Thoracic aorta (tissue), 2 donors: ENCODE results near the gene LHX6. TPM values are rescaled to one million over a fixed set of nuclear protein-coding genes. Genes with fewer than 3 reads are reported as not detected.

ENCODE experiments used
- ATAC-seq: fragments of 150-250 bp; one replicate; pipeline ENCODE4 v1.8.0; 2017; ENCODE audit warnings: low read depth; ENCODE audit not compliant: insufficient number of reproducible peaks, low FRiP score
- DNase-seq: peaks from one replicate; pipeline ENCODE4 v3.0.0-alpha.2; 2020; ENCODE audit warnings: low spot score
- H3K27ac ChIP-seq, 2 donors: fragments of 200-600 bp; sonication (generic); 1 replicate in 1 of 2; 2 replicates in 1 of 2; pipeline ENCODE4 v1.5.1; 2016; ENCODE audit warnings: mild to moderate bottlenecking in 2 of 2, moderate library complexity in 2 of 2
- H3K27me3 ChIP-seq: fragments of 200-600 bp; sonication (generic); replicated peaks from 2 replicates; pipeline ENCODE4 v1.6.0; 2016; ENCODE audit warnings: mild to moderate bottlenecking; ENCODE audit not compliant: insufficient read depth
- H3K36me3 ChIP-seq: fragments of 200-600 bp; sonication (generic); one replicate; pipeline ENCODE4 v1.5.1; 2016
- H3K4me1 ChIP-seq, 2 donors: fragments of 200-600 bp; sonication (generic); 1 replicate in 1 of 2; 2 replicates in 1 of 2; pipeline versions ENCODE4 v1.5.1 to v1.6.0; 2016; ENCODE audit warnings: low read depth in 2 of 2, mild to moderate bottlenecking in 1 of 2; ENCODE audit not compliant: control insufficient read depth in 1 of 2
- H3K4me3 ChIP-seq: fragments of 200-600 bp; sonication (generic); 2 replicates; pipeline ENCODE4 v1.5.1; 2016; ENCODE audit warnings: mild to moderate bottlenecking
- H3K9me3 ChIP-seq: fragments of 200-600 bp; sonication (generic); 2 replicates; pipeline ENCODE4 v1.5.1; 2016
- total RNA-seq, 2 donors: library from RNA; depleted of rRNA; stranded (reverse); fragments of >200 nt; gene quantifications; one replicate each; pipeline versions ENCODE4 v1.1.0 to v1.2.3, GENCODE V29; 2016
- TF ChIP-seq, protein P1 (sequence below): fragments of 200-600 bp; sonication (generic); IDR thresholded peaks from one replicate; pipeline ENCODE4 v1.5.1; 2019; ENCODE audit warnings: antibody characterized with exemption

Gene LHX6
- total RNA-seq, 2 donors from 2014 or later = 5.0 to 6.5 TPM

DNA sequence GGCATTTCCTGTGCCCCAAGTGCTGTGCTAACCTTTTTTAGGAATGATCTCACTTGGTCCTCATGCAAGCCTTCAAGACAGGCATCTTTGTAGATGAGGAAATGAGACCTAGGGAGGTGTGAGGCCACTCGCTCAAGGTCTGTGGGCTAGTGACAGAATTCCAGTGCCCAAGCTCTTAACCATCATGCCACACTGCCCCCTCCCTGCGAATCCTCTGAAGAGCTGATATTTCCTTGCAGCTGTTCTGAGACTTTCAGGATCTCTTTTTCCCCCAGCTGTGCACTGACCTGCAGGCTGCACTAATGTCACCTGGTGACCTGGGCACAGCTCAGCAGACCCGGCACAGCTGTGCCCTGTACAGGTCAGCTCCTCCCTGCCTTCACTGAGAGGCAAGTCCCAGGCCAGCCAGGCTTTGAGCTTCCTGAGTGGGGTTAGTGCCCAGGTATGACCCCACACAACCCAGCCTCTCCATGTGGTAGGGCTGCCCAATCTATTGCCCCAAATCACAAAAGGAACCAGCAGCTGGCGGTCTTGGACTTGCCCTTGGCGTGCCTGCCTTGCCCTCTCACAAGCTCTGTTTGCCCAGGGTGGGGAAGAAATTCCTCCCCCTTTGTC is 36.4 kb downstream of the LHX6 start:
- TF ChIP-seq, protein P1, sequence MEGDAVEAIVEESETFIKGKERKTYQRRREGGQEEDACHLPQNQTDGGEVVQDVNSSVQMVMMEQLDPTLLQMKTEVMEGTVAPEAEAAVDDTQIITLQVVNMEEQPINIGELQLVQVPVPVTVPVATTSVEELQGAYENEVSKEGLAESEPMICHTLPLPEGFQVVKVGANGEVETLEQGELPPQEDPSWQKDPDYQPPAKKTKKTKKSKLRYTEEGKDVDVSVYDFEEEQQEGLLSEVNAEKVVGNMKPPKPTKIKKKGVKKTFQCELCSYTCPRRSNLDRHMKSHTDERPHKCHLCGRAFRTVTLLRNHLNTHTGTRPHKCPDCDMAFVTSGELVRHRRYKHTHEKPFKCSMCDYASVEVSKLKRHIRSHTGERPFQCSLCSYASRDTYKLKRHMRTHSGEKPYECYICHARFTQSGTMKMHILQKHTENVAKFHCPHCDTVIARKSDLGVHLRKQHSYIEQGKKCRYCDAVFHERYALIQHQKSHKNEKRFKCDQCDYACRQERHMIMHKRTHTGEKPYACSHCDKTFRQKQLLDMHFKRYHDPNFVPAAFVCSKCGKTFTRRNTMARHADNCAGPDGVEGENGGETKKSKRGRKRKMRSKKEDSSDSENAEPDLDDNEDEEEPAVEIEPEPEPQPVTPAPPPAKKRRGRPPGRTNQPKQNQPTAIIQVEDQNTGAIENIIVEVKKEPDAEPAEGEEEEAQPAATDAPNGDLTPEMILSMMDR = no peak
- H3K4me3 ChIP-seq = no peak overlapping the region
- H3K36me3 ChIP-seq = no peaks in the 10 kb centered on the region
- no peaks in the 10 kb centered on the region for H3K27me3 ChIP-seq
- DNase-seq (no peak), ATAC-seq (no peak)
- no peaks in the 10 kb centered on the region for H3K4me1 ChIP-seq
- H3K9me3 ChIP-seq = no peaks in the 10 kb centered on the region
- no peak overlapping the region for H3K27ac ChIP-seq

DNA sequence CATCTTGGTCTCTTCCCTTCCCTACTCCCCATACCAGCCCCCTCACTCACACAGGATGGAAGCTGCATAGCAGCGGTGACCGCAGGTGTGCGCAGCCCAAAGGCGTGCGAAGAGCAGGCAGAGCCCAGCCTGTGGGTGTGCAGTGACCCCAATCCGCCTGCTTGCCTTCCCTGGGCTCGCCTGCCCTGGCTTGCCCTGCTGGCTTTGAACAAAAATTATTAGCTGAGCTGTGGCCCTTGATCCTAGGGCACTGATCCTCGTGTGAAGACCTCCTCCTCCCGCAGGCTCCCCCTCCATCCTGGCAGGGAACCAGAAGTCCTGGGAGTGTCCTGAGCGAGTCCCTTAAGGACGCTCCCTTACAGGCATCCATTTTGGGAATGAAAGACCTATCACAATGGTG is 37.2 kb downstream of the LHX6 start:
- no peaks in the 10 kb centered on the region for H3K9me3 ChIP-seq
- DNase-seq (no peak), ATAC-seq (no peak)
- no peaks in the 10 kb centered on the region for H3K4me1 ChIP-seq
- no peak overlapping the region for H3K4me3 ChIP-seq
- H3K27ac ChIP-seq = no peak overlapping the region
- no peaks in the 10 kb centered on the region for H3K36me3 ChIP-seq
- H3K27me3 ChIP-seq = no peaks in the 10 kb centered on the region
- TF ChIP-seq, protein P1 = no peak

DNA sequence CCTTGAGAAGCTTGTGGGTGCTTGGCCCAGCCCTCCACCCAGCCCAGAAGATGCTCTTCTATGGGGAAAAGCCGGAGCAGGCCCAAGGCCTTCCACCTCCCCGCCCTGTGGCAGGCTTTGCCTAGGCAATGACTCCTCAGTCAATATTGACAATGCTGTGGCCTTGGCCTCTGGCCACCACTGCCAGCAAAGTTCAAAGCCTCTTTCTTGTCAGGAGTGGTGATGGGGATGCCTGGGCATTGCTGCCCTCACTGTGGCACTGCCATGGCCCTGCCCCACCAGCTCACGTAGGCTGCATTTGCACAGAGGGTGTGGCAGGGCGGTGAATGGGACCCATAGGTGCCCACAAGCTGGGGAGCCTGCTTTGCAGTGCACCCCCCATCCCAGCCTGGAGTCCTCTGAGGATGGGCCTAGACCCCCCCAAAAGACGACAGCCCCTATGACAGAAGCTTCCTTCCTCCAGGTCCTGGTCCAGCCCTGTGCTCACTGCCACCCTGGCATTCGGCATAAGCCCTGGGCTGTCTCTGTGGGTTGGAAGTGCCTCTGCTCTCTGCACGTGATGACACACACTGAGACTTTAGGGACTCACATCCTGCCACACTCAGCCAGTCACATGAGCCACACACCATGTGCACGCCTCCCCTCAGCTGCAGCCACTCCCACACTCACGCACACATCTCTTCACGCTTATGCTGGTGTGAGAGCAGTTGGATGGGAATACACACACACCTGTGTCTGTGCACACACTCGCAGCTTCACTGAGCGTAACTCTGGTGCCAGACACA is 38.0 kb downstream of the LHX6 start:
- no peak overlapping the region for H3K27ac ChIP-seq
- ATAC-seq (no peak), DNase-seq (no peak)
- no peaks in the 10 kb centered on the region for H3K4me1 ChIP-seq
- H3K36me3 ChIP-seq = no peaks in the 10 kb centered on the region
- H3K4me3 ChIP-seq = no peak overlapping the region
- no peaks in the 10 kb centered on the region for H3K9me3 ChIP-seq
- H3K27me3 ChIP-seq = no peaks in the 10 kb centered on the region
- TF ChIP-seq, protein P1 = no peak

DNA sequence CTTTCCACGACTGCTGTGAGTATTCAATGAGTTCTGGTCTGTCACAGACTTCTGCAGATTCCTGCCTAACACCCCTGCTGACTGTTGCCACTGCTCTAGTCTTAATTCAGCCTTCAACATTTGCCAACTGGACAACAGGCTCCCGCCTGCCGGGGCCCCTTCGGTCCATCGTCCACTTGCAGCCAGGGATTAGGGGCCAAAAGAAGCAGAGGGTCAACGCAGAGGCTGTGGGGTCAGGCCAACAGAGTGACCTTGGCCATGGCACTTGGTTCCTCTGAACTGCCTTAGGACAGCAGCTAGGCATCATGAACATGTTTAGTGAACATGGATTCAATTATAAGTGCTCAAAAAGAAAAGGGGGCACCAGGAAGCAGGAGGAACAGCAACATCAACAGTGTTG is 40.4 kb downstream of the LHX6 start:
- TF ChIP-seq, protein P1 = no peak
- Histone ChIP-seq H3K27ac (no peak overlapping the region), H3K27me3 (no peaks in the 10 kb centered on the region), H3K4me3 (no peak overlapping the region), H3K4me1 (no peaks in the 10 kb centered on the region), H3K36me3 (no peaks in the 10 kb centered on the region), H3K9me3 (no peaks in the 10 kb centered on the region)
- ATAC-seq = no peak
- no peak for DNase-seq

DNA sequence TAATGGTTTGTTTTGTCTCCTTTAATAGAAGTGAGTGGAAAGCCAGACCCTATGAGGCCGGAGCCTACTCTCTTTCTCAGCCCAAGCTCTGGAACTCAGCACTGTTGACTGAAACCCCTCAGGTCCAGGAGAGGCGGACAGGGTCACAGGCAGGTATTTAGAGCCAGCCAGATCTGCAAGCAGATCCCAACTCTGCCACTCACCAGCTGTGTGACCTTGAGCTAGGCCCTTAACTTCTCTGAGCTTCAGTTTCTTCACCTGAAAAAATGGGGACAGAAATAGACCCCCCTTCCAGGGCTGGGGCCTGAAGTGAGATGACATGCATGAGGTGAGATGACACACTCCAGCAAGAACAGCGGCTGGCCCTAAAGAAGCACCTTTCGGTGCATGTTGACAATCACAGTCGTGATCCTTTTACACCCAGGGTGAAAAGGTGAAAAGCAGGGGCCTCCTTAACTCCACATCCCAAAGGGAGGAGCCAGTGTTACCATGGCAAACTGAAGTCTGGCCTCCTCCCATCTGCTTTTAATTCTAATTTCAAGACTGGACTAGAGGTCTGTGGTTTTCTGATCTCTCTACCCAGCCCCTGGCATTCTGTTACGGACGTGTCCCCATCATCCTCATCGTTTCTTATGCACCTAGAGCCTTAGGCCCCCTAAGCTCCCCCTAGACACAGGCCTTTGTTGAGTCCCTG is 41.8 kb downstream of the LHX6 start:
- Histone ChIP-seq H3K36me3 (no peaks in the 10 kb centered on the region), H3K4me3 (no peak overlapping the region), H3K27ac (no peak overlapping the region), H3K9me3 (no peaks in the 10 kb centered on the region), H3K27me3 (no peaks in the 10 kb centered on the region), H3K4me1 (no peaks in the 10 kb centered on the region)
- DNase-seq (no peak), ATAC-seq (no peak)
- TF ChIP-seq, protein P1 = no peak
